ENCODE data around the gene ERN1. TPM values are rescaled to one million over a fixed set of nuclear protein-coding genes. Genes with fewer than 3 reads are reported as not detected.

Gene ERN1
- total RNA-seq, 1 experiment from 2014 or later: 3.8 TPM

DNA sequence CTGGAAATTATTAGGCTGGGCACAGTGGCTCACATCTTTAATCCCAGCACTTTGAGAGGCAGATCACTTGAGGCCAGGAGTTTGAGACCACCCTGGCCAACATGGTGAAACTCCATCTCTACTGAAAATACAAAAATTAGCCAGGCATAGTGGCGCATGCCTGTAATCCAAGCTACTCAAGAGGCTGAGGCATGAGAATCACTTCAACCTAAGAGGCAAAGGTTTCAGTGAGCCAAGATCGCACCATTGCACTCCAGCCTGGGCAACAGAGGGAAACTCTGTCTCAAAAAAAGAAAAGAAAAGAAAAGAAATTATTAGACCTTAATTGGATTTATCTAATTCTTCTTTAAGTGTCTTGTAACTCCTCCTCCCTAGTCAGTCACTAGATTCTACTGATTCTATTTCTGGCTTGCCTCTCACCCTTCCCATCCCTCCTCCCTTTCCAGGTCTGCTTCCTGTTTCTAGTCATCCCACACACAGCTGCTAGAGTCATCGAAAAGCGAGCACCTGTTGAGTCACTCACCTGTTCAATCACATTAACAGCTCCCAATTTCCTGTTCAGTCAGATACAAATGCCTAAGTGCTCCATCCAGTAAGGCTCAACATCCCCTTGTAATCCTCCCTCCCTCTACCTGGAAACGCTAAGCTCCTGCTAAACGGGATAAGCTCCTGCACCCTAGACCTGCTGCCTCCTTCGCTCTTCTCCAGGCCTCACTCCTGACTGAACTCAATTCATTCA lies 34.6 kb downstream of the ERN1 start:
- no peak for DNase-seq (ENCODE audit: low spot score)
- in situ Hi-C loops (cut with HindIII; ENCODE audit: low sequenced_read_pairs): no loop called here

DNA sequence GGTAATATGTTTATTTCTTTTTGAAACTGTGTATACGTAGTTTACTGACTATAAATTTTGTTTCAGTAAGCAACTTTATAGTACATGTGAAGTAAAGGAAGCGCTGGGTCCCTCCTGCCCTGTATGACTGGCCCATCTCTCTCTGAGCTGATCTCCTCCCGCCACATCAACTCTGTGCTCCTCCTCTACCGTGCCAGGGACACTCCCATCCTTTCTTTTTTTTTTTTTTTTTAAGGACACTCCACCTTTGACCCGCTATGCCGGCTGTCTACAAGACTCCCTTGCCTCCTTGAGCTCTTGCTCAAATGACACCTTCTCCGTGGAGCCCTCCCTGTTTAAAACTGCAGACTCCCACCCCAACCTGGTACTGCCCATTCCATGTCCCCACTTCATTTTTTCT lies 35.5 kb downstream of the ERN1 start:
- in situ Hi-C loops (cut with HindIII; ENCODE audit: low sequenced_read_pairs): no loop called here

DNA sequence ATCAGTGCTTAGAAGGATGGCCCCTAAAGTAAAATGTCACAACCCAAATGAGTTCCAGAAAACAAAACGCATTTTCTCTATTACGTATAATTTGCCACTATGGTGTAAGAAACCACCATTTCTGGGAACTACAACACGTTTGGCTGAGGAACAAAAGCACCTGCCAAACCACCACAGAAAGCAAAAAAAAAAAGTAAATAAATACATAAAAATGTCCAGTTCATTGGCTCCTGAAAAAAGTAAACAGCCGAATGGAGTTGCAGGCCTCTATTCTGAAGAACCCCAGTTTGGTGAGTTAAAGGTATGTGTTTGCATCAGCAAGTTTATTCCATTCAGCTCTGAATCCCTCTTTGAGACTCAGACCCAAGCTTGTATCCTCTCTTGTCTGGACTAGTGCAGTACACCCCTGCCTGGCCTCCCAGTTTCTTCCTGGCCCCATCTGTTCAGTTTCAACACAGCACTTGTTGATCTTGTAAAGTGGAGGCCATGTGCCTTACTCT lies 36.9 kb downstream of the ERN1 start:
- in situ Hi-C loops (cut with HindIII; ENCODE audit: low sequenced_read_pairs): no loop called here
- no peak for DNase-seq (ENCODE audit: low spot score)

More for the DNA sequence above, 35.5 kb downstream of the ERN1 start:
- no peak for DNase-seq (ENCODE audit: low spot score)

DNA sequence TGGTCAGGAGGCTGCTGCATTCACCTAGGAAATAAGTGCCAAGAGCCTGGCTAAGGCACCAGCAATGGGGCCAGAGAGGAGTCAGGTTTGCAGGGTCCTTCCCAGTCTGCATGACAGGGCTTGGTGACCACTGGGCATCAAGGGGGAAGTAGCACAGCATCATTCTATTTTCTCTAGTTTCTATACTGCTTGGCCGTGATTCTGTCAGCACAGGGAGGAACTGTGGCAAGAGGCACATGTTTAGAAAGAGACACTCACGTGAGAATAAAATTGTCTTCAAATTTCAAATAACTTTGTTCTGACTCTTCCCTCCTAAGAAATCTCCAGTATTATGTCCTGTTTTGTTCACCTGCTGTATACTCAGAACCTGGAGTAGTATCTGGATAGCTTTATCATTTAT lies 37.8 kb downstream of the ERN1 start:
- DNase-seq (ENCODE audit: low spot score): no peak
- in situ Hi-C loops (cut with HindIII; ENCODE audit: low sequenced_read_pairs): no loop called here

DNA sequence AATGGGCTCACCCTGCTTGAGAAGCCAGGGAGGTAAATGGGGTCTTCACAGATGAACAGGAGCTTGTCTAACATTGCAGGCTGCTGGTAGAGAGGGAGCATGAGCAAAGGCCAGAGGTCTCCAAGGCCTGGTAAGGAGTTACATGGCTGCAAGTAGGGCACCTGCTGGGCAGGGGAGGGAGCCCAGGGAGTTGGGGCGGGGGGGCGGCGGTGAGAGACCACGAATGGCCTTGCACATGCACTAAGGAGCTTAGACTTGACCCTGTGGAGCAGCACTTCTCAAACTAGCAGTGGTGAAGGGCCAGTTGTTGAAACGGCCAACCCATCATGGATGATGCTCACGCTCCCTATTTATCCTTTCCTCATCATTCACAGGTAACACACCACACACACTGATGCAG lies 38.4 kb downstream of the ERN1 start:
- in situ Hi-C loops (cut with HindIII; ENCODE audit: low sequenced_read_pairs): no loop called here
- DNase-seq (ENCODE audit: low spot score): no peak

DNA sequence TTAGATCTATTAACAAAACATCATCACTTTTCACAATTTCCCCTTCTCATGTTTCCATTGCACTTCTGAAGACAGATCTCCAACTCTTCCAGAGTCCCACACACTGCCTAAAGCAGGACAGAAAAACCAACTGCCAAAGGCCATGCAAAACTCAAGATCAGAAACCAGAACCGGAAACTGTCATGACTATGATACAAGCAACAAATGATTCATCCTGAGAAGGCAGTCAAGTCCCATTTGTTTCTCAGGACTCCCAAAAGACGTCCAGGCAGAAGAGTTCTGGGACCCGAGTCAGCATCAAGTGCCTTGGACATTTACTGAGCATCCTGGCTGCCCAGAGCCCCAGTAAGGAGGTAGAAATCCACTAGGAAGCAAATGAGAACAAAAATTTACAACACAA lies 38.8 kb downstream of the ERN1 start:
- DNase-seq (ENCODE audit: low spot score): no peak
- in situ Hi-C loops (cut with HindIII; ENCODE audit: low sequenced_read_pairs): no loop called here

DNA sequence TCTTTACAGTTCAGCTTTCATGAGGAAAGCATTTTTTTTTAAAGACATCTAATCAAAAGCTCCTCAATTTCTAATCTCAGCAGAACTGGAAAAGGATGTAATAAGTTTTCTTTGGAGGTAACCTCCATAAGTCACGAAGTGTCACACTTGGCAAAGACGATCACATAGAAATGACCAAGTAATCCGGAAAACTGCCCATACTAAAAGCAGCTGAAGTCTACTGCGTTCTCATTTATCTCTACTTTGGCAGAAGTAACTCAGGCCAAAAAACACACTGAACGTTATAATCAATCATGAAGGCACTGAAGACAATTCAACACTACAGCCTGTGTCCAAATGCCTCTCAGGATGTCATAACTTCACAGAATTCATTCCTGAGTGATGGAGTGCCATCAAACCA lies 39.8 kb downstream of the ERN1 start:
- in situ Hi-C loops (cut with HindIII; ENCODE audit: low sequenced_read_pairs): no loop called here
- DNase-seq (ENCODE audit: low spot score): no peak

DNA sequence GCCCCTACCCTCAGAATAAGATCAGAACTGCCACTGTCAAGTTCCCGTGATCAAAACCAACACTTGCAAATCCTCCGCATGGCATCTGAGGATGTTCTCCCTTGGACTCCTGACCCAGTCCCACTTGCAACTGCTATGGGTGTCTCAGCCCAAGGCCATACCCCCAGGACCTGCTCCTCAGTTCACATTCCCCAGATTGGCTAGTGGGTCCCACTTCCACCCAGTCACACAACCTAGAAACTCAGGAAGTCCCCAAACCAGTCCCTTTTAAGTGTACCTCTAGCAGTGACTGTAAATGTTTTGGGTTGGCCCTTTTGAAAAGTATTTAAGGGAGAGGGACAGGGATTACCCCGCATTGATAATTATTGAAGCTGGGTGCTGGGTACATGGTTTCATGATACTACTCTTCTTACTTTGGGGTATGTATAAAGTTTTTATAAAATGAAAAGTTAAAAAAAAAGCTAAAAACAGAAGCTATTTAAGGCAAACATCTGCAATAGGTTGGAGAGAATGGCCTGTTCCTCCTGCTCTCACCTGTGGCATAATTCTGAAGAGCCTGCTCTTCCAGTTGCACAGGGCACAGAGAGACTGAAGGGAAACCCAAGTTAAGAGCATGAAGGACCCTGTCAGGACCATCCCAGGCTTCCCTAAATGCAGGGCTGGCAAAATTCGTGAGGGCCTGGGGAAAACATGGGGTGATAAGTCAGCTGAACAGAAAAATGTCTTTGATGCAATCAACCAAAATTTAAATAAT lies 42.5 kb downstream of the ERN1 start:
- DNase-seq (ENCODE audit: low spot score): no peak
- in situ Hi-C loops (cut with HindIII; ENCODE audit: low sequenced_read_pairs): no loop called here

DNA sequence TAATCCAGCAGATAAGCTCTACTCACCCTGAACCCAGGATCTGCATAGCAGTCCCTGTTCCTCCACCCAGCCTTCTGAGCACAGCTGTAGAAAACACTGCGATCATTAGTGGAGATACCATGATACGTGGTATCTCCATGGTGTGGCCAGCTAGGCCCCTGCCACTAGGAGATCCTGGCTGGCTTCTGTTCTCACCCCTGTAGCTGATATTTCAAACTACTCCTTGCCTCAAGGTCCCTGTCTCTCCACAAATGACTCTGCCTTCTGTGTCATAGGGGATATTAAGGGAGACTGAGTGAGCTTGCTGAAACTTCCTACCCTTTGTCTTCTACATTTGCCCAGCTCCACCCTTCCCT lies 44.3 kb downstream of the ERN1 start:
- in situ Hi-C loops (cut with HindIII; ENCODE audit: low sequenced_read_pairs): no loop called here
- DNase-seq (ENCODE audit: low spot score): no peak

DNA sequence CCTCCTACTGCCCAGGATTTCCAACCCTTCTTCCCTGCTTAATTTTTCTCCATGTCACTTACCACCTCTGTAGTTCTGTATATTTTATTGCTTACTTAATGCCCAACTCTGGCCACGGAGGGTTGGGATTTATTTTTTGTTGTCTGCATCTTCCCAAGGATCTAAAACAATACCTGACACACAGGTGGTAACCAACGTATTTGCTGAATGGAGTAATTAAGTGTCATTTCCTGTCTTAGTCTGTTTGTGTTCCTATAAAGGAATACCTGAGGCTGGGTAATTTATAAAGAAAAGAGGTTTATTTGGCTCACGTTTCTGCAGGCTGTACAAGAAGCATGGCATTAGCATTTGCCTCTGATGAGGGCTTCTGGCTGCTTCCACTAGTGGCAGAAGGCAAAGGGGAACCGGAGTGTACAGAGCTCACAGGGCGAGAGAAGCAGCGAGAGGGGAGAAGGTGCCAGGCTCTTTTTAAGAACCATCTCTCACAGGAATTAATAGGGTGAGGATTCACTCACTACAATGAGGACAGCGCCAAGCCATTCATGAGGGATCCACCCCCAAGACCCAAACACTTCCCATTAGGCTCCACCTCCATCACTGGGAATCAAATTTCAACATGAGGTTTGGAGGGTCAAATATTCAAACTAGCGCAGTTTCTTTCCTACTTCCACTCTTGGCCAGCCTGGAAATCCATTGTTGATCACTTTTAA lies 44.8 kb downstream of the ERN1 start:
- in situ Hi-C loops (cut with HindIII; ENCODE audit: low sequenced_read_pairs): no loop called here
- DNase-seq (ENCODE audit: low spot score): peak; percentile 71

DNA sequence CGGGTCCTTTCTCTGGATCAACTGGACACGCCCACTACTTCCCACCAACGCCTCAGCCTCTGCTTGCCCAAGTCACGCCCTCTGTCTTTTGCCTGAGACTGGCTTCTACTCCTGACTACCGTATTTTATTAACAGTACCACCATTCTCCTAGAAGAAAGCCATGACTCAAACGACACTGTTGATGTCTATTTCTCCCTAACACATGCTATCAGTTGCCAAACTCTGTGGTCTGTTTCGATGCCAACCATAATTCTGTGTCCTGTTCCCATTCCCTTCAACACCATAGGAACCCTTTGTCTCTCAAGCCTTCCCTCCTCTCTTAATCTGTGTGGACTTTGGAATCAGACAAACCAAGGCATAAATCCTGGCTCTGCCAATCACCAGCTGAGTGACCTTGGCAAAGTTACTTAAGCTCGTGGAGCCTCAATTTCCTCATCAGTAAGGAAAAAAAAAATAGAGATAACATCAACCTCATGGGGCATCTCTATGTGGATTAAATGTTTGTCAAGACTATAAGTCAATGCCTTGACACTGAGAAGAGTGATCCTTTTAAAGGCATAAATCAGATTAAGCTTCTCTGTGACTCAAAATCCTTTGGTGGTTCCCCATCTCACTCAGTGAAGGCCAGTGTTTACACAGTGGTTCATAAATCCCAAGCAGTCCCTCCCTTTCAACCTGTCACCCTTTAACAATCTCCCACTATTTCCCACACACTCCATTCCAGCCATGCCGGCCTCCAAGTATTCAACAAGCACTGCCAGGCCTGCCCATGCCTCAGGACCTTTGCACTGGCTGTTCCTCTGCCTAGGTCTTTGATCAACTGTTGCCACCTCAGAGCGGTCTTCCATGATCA lies 45.6 kb downstream of the ERN1 start:
- no peak for DNase-seq (ENCODE audit: low spot score)
- in situ Hi-C loops (cut with HindIII; ENCODE audit: low sequenced_read_pairs): no loop called here

DNA sequence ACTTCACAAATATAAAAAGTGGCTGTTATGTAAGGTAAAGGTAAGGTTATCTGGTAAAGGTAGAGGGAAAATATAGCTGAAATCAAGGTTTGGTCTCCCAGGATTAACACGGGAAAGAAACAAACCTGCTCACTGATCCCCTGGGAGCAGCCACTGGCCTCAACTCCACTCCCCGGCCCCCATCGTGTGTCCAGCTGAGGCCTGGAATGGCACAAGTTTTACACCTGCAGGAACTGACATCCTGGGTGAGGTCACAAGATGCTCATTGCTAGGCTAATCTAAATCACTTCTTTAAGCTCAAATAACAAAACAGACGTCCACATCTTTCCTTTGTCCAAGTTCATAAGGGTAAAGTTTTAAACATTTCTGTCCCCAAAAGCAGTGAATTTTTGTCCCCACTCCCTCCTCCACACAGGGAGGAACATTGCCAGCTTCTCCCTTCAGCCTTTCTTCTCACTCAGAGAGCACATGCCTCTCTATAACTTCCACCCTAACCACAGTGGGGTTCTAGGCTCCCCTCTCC lies 46.3 kb downstream of the ERN1 start:
- in situ Hi-C loops (cut with HindIII; ENCODE audit: low sequenced_read_pairs): no loop called here
- DNase-seq (ENCODE audit: low spot score): no peak

DNA sequence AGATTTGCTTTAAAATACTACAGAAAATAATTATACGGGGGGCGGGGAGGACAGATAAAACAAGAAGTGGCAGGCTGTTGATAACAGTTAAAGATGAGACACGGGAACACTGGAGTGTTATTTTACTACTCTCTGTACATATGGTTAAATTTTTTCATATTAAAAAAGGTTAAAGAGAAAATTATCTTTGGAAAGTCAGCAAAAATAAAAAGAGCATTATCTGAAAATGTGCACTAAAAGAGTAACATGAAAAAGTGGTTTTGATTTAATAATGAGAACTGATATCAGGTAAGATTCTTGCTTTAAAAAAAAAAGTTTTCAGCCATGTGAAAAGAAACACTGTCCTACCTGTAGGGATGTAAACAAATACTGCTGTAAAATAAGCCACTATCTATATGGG lies 46.9 kb downstream of the ERN1 start:
- no peak for DNase-seq (ENCODE audit: low spot score)
- in situ Hi-C loops (cut with HindIII; ENCODE audit: low sequenced_read_pairs): no loop called here

DNA sequence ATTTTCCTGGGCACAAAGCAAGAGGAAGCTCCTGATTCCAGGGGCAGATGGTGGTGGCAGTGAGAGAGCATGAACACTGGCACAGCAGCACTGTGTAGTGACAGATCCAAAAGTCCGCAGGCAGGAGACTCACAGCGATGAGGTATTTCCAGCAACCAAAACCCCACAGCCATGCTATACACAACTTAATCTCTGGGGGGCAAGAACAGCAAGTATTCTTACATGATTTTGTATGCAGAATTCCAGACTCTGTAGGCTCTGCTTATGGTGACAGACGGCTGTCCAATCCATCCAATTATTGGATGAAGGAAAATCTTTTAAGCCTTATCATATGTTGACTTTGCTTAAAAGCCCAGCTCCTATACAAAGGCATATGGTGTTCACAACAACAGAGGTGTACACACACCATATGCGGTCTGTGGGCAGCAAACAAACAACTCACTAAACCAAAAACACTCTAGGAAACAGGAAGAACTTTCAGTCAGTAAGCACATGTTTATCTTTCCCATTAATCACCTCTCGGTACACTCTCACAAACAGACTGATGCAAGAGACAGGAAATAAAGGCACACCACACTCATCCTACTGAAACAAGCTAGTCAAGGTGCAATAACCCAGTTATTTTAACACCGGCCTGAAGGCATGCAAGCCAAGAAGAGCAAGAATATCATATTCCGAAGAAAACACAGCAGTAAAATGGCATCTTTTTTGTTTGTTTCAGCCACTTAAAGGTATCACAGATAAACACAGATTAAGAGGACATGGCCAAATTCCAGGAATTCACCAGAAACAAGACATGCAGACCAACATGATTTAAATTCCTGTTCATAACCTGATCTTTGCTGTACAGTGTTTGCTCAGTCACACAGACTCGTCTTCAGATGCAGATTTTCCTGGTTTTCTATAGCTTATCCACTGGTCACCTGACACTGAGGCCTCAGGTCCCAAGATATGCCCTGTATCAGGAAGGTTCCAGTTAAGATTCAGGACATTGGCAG lies 47.8 kb downstream of the ERN1 start:
- peak; percentile 93 for DNase-seq (ENCODE audit: low spot score)
- in situ Hi-C loops (cut with HindIII; ENCODE audit: low sequenced_read_pairs): no loop called here

DNA sequence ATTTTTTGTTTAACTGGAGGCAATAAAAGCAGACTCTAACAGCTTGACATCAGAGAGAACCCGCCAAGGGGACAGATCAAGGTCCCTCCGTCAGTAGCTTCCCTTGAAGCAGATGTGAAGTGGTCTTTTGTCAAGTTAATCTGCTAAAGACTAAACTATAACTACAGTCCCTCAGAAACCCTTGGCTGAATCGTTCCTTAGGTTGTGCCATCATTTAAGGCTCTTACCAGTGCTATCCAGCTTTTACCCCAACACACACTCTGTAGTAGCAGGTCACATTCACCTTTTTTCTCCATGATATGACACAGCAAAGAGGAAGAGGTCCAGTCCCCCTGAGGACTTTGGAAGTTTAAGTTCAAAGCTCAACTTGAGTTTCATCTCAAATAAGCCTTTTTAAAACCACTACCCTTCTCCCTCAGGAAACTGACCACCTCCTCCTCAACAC lies 49.7 kb downstream of the ERN1 start:
- in situ Hi-C loops (cut with HindIII; ENCODE audit: low sequenced_read_pairs): no loop called here
- DNase-seq (ENCODE audit: low spot score): no peak

DNA sequence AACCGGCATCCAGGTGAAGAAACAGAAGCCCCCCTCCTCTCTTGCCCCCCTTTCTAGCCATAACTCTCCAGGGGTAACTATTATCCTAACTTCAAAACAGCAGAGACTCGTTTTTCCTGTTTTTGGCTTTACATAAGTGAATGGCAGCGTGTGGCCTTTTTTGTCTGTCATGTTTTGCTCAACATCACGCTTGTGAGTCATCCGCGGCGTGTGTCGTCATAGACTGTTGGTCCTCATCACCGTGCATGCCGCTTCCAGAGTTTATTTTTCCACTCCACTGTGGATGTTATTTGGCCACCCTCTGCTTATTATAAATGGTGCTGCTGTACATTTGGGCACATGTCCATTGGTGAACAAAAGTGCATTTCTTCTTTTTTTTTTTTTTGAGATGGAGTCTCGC lies 52.6 kb downstream of the ERN1 start:
- in situ Hi-C loops (cut with HindIII; ENCODE audit: low sequenced_read_pairs): no loop called here
- DNase-seq (ENCODE audit: low spot score): no peak

DNA sequence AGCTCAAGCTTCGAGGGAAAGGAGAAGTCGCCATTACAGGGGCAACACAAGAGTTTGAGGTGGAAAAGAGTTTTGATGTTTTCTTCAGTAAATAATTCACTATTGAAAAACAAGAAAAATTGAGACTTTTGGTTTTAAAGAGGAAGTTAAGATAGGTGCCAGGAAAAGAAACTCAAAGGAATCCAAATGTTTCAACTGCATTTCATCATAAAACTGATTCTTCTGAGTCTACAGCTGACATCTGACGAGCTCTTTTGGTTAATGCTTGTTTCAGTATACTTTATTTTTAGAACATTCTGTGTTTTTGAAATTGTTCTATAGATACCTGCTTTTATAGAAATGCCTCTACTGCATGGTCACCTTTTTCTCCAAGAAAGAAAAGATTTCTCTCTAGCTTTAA lies 54.0 kb downstream of the ERN1 start:
- in situ Hi-C loops (cut with HindIII; ENCODE audit: low sequenced_read_pairs): no loop called here
- no peak for DNase-seq (ENCODE audit: low spot score)

All from G401 (cell line).